HEK293T (cell line): Measurements from ENCODE around the gene LRRIQ1.

Experiments
- ARNT ChIP-seq: fragments of 450-650 bp; IDR thresholded peaks from 2 replicates; pipeline ENCODE4 v1.6.1; 2017; ENCODE audit warnings: mild to moderate bottlenecking
- BHLHE40 ChIP-seq: fragments of 450-650 bp; IDR thresholded peaks from 2 replicates; pipeline ENCODE4 v1.6.1; 2016; ENCODE audit warnings: mild to moderate bottlenecking, moderate library complexity, borderline replicate concordance
- ELF4 ChIP-seq: fragments of 450-650 bp; IDR thresholded peaks from 2 replicates; pipeline ENCODE4 v1.6.1; 2017; ENCODE audit warnings: antibody characterized with exemption
- FOXA1 ChIP-seq: fragments of 450-650 bp; IDR thresholded peaks from 2 replicates; pipeline ENCODE4 v1.6.1; 2016; ENCODE audit warnings: mild to moderate bottlenecking
- FOXK2 ChIP-seq: fragments of 450-650 bp; IDR thresholded peaks from 2 replicates; pipeline ENCODE4 v1.6.1; 2016; ENCODE audit warnings: mild to moderate bottlenecking
- FOXM1 ChIP-seq: fragments of 450-650 bp; IDR thresholded peaks from 2 replicates; pipeline ENCODE4 v1.6.1; 2017; ENCODE audit warnings: mild to moderate bottlenecking, borderline replicate concordance
- HDGF ChIP-seq: fragments of 450-650 bp; IDR thresholded peaks from 2 replicates; pipeline ENCODE4 v1.6.1; 2017; ENCODE audit warnings: antibody characterized with exemption, borderline replicate concordance
- LEF1 ChIP-seq: fragments of 450-650 bp; IDR thresholded peaks from 2 replicates; pipeline ENCODE4 v1.6.1; 2017; ENCODE audit warnings: mild to moderate bottlenecking, borderline replicate concordance
- NFRKB ChIP-seq: fragments of 450-650 bp; IDR thresholded peaks from 2 replicates; pipeline ENCODE4 v1.6.1; 2016; ENCODE audit warnings: mild to moderate bottlenecking, moderate library complexity
- SP1 ChIP-seq: fragments of 450-650 bp; IDR thresholded peaks from 2 replicates; pipeline ENCODE4 v1.6.1; 2017
- SUZ12 ChIP-seq: fragments of 450-650 bp; IDR thresholded peaks from 2 replicates; pipeline ENCODE4 v1.6.1; 2016; ENCODE audit warnings: mild to moderate bottlenecking
- TARDBP ChIP-seq: fragments of 450-650 bp; IDR thresholded peaks from 2 replicates; pipeline ENCODE4 v1.6.1; 2016
- ZNF384 ChIP-seq: fragments of 450-650 bp; IDR thresholded peaks from 2 replicates; pipeline ENCODE4 v1.6.1; 2016
- TF ChIP-seq, protein P1 (sequence below): fragments of 450-650 bp; IDR thresholded peaks from 2 replicates; pipeline ENCODE4 v1.6.1; 2016

DNA sequence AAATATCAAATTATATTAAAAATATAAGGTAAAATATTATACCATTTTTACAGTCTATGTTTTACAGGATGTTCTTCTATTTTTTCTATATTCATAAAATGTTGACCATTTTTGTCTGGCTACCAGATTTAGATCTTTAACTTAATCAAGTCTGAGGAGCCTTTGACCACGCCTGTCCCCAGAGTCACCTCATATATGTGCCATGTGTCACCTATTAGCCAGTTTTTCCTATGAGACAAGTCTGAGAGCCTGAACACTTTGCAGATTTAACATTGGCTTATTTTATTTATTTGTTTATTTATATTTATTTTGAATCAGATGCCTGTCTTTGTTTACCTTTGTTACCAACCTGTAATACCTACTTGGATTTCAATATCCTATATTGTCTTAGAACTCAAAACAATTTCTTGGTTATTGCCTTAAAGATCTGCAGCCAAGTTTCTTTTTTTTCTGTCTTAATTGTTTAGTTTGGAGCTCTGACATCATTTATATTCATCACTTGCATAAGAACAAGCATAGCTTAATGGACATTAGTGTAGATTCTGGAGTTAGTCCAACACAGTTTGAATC, 127.7 kb downstream of the LRRIQ1 start:
- TF ChIP-seq BHLHE40 (no peak), SUZ12 (no peak), FOXA1 (no peak), ZNF384 (no peak), FOXM1 (no peak), SP1 (no peak), HDGF (no peak), ELF4 (no peak), LEF1 (no peak), NFRKB (no peak), FOXK2 (no peak), ARNT (no peak), TARDBP (no peak)
- TF ChIP-seq, protein P1, sequence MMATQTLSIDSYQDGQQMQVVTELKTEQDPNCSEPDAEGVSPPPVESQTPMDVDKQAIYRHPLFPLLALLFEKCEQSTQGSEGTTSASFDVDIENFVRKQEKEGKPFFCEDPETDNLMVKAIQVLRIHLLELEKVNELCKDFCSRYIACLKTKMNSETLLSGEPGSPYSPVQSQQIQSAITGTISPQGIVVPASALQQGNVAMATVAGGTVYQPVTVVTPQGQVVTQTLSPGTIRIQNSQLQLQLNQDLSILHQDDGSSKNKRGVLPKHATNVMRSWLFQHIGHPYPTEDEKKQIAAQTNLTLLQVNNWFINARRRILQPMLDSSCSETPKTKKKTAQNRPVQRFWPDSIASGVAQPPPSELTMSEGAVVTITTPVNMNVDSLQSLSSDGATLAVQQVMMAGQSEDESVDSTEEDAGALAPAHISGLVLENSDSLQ, result no peak
